HL-60/S4 (cell line): ENCODE results near the gene LCAT.
"Not testable (repeated sequence)": the region's sequence is repeated elsewhere in the genome, so short reads cannot be mapped to it uniquely, and the experiment has no call there.

ENCODE experiments used
- in situ Hi-C: fragments of 300-500 bp; cut with MboI; formaldehyde crosslinking; loops from 2 replicates; pipeline ENCODE4 v1.14.3; 2022; ENCODE audit warnings: low sequenced_read_pairs

Gene LCAT

GRCh38 chr16:67915831-67916723 lies 27.8 kb downstream of the LCAT start:
- in situ Hi-C loops: no loop called here

DNA sequence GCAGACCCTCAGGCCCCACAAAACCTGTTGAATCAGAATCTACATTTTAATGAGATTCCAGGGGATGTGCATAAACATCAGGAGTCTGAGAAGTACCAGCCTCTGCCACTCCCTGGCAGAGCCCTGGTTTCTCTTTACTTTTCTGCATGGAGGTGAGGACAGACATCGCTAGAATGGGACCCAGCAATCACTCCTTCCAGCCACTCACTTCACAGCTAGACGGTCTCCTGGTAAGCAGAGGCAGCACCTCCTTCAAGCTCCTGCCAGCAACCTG lies 28.5 kb downstream of the LCAT start:
- in situ Hi-C loops: not testable (repeated sequence)

DNA sequence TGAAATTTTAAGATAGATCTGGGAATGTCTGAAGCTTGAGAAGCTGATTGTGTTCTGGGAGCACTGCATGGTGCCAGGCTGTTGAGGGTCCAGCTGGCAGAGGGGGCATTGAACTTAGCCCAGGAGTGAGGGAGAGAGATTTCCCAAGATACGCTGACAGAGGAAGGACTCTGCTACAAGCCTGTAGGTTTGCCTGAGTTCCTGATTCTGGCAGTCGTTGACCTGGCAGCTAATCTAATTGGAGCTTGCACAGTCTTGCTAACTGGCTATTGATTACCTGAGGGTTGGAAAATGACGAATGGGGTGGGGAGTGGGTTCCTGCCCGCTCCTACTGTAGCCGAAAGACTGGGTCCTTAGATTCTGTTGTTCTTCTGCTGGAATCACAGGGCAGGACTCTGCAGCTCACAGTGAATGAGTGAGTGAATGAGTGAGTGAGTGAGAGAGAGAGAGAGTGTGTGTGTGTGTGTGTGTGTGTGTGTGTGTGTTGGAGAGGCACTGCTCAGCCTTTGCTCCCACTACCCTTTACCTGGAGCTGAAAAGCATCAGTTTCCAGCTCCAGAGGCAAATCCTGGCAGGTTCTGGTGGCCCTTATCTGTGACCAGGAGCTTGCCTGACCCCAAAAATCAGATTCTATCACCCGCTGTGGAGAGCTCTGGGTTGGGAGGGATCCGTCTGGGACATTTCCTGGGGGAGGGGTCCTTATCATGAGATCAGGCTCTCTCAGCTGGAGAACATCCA lies 29.0 kb downstream of the LCAT start:
- in situ Hi-C loops: no loop called here

GRCh38 chr16:67910158-67910557 lies 33.8 kb downstream of the LCAT start:
- in situ Hi-C loops: no loop called here

DNA sequence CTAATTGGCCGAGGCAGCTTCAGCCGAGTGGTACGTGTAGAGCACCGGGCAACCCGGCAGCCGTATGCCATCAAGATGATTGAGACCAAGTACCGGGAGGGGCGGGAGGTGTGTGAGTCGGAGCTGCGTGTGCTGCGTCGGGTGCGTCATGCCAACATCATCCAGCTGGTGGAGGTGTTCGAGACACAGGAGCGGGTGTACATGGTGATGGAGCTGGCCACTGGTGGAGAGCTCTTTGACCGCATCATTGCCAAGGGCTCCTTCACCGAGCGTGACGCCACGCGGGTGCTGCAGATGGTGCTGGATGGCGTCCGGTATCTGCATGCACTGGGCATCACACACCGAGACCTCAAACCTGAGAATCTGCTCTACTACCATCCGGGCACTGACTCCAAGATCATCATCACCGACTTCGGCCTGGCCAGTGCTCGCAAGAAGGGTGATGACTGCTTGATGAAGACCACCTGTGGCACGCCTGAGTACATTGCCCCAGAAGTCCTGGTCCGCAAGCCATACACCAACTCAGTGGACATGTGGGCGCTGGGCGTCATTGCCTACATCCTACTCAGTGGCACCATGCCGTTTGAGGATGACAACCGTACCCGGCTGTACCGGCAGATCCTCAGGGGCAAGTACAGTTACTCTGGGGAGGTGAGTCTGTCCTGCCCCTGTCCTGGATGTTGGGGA lies 34.7 kb downstream of the LCAT start:
- in situ Hi-C loops: no loop called here

DNA sequence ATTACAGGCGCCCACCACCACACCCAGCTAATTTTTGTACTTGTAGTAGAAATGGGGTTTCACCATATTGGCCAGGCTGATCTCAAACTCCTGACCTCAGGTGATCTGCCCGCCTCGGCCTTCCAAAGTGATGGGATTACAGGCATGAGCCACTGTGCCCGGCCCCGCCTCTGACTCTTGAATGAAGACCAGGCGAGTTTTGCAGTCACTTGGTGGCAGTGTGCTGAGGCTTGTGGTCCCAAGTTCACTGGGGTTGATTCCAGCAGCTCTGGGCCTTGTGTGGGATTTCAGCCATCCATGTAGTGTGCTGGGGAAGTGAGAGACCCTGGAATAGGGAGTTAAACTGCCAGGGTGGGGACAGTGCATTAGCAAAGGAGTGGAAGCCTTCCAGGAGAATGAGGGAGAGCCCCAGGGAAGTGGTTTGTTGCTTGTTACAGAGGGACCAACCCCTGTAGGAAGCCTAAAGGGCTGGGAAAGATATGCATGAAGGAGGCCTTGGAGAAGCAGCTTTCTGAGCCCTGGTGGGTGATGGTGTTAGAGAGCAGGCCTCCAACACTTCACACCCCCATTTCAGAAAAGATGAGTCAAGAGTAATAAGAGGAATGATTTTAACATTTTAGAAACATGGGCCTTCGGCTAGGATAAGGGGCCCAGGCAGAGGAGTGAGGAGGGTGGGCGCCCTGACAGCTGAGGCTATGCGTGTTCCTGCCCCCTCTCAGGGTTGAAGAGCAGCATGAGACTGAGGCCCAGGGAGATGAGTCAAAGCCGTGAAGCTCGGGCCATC lies 36.3 kb downstream of the LCAT start:
- in situ Hi-C loops: no loop called here

- in situ Hi-C loops: no loop called here
Observed at GRCh38 chr16:67902831-67903230, 41.1 kb downstream of the LCAT start.

GRCh38 chr16:67901734-67902133 lies 42.2 kb downstream of the LCAT start:
- in situ Hi-C loops: no loop called here

DNA sequence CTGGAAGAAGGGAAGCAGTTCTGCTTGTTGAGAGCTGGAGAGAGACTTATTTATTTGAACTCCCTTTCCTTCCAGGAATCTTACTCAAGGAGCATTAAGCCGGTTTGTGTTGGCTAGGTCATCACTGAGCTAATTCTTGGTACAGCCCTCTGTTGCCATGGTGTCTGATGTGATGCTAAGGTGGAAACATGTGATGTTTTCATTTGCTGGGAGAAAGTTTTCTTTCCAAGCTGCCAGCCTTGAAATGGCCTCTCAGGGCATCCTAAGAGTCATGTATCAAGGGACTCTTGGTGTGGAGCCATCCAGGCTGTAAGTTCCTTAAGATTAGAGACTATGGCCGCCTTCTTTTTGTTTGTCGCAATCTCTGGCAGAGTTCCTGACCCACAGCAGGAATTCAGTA lies 46.7 kb downstream of the LCAT start:
- in situ Hi-C loops: no loop called here

GRCh38 chr16:67893743-67894399 lies 50.0 kb downstream of the LCAT start:
- in situ Hi-C loops: no loop called here

DNA sequence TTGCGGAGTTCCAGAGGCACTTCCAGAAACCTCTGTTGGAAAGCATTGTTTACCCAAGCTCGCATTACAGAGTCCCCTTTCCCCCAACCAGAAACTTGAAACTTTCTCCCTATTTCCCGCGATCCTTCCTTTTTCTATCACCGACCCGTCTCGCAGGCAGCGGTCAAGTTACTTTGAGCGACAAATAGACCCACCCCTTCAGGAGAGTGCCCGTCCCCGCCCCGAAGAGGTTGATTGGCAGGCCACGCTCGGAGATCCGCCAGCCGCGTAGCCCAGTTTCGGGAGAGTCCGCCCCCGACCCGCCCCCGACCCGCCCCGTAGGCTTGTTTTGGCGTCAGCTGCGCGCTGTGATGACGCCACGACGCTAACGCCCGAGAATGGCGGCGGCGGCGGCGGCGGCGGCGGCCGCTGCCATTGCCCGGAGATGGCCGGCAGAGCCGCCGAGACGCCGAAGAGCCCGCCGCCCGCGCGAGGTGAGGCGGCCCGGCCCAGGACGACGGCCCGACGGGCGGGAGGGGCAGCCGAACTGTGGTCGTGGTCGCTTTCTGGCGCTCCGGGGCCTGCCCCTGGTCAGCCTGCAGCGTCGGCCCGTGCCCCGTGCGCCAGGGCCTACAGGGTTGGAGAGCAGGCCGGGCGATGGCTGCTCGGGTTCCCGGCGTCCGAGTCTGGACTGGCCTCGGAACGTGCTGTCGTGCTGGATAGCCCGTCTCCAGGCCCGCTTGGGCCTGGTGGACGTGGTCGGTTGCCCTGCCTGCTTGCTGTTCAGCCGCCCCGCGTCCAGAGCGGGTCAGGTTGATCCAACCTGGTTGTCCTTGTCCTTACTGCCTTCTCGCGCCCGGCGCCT lies 50.8 kb downstream of the LCAT start, which contains the start of gene PSKH1:
TSS of gene PSKH1 (plus strand) at position 356 of the 844 bp plus-strand sequence. CDS start 15,496 bp downstream, outside the sequence.
- in situ Hi-C loops: no loop called here

- in situ Hi-C loops: no loop called here
Observed at GRCh38 chr16:67892375-67892774, 51.5 kb downstream of the LCAT start.
